Cerebellar nuclear complex (tissue), 1 donor: Measurements from ENCODE around the gene MRPS24.
"Not testable (repeated sequence)": the region's sequence is repeated elsewhere in the genome, so short reads cannot be mapped to it uniquely, and the experiment has no call there.

Experiments
- DNase-seq, 2 experiments: peaks; one replicate each; lab custom pipeline; 2025; lab: John Stamatoyannopoulos, UW

Gene MRPS24

GRCh38 chr7:43869006-43869866, at the start of gene MRPS24:
Gene MRPS24, minus strand, starts transcription at chr7:43869517. Its CDS starts 22 bp downstream, at chr7:43869495.
- DNase-seq: peak; percentile 32 to 77

GRCh38 chr7:43915907-43916306, 46.6 kb upstream of the MRPS24 start:
- DNase-seq: no peak

GRCh38 chr7:43914795-43915194, 45.5 kb upstream of the MRPS24 start:
- no peak for DNase-seq

- DNase-seq: no peak
Measured at GRCh38 chr7:43906331-43907010, 37.2 kb upstream of the MRPS24 start, which contains the start of gene URGCP. Gene URGCP, minus strand, starts transcription at chr7:43906596. Its CDS starts 21 bp downstream, at chr7:43906575.

- DNase-seq: no peak
Measured at GRCh38 chr7:43905956-43906330, 36.6 kb upstream of the MRPS24 start.

- DNase-seq: no peak
Measured at GRCh38 chr7:43905209-43905946, 36.1 kb upstream of the MRPS24 start.

GRCh38 chr7:43904533-43905208, 35.4 kb upstream of the MRPS24 start:
- DNase-seq: no peak

- DNase-seq: no peak
Measured at GRCh38 chr7:43902542-43903054, 33.3 kb upstream of the MRPS24 start.

- DNase-seq: not testable (repeated sequence)
Measured at GRCh38 chr7:43898571-43898970, 29.3 kb upstream of the MRPS24 start.

GRCh38 chr7:43895847-43896415, 26.6 kb upstream of the MRPS24 start:
- DNase-seq: no peak

GRCh38 chr7:43891069-43891955, 22.0 kb upstream of the MRPS24 start:
- DNase-seq: no peak

GRCh38 chr7:43890468-43890867, 21.2 kb upstream of the MRPS24 start:
- DNase-seq: no peak

- no peak for DNase-seq
Measured at GRCh38 chr7:43888993-43889945, 20.0 kb upstream of the MRPS24 start.

GRCh38 chr7:43884617-43885016, 15.3 kb upstream of the MRPS24 start:
- no peak for DNase-seq

- DNase-seq: no peak
Measured at GRCh38 chr7:43884209-43884608, 14.9 kb upstream of the MRPS24 start.

- DNase-seq: no peak
Measured at GRCh38 chr7:43880596-43880995, 11.3 kb upstream of the MRPS24 start.

GRCh38 chr7:43879477-43879876, 10.2 kb upstream of the MRPS24 start:
- no peak for DNase-seq

- no peak for DNase-seq
Measured at GRCh38 chr7:43878867-43879266, 9.6 kb upstream of the MRPS24 start.
